K562 (cell line): Measurements from ENCODE around the gene RPL38. TPM values are rescaled to one million over a fixed set of nuclear protein-coding genes. Genes with fewer than 3 reads are reported as not detected.
A peak's percentile ranks its signal among the peaks of the same experiment; 100 is the strongest.

Experiments
- CBFB ChIP-seq: sonication (generic); formaldehyde crosslinking; IDR thresholded peaks from 2 replicates; pipeline ENCODE4 v1.4.0; 2020; ENCODE audit warnings: mild to moderate bottlenecking, missing genetic modification reagents
- CTCF ChIP-seq, 3 experiments: IDR thresholded peaks in 2 of 3; conservative IDR thresholded peaks in 1 of 3; 2 replicates each; pipeline ENCODE4 v1.5.1; 2011 to 2012; ENCODE audit warnings: low read length in 3 of 3, mild to moderate bottlenecking in 3 of 3, control low read depth in 2 of 3, improper control_type of control experiment in 1 of 3, inconsistent platforms in 1 of 3, low read depth in 1 of 3, mixed read lengths in 1 of 3, moderate library complexity in 1 of 3; ENCODE audit not compliant: insufficient read depth in 2 of 3
- EZH2 ChIP-seq: IDR thresholded peaks from 2 replicates; pipeline ENCODE4 v1.6.1; 2012; ENCODE audit warnings: low read depth, mild to moderate bottlenecking, inconsistent platforms, low read length, borderline replicate concordance
- HDAC8 ChIP-seq: fragments of 450-650 bp; IDR thresholded peaks from 2 replicates; pipeline ENCODE4 v1.6.1; 2016; ENCODE audit warnings: mild to moderate bottlenecking, missing genetic modification characterization, moderate library complexity, missing compliant biosample characterization
- NKRF ChIP-seq: fragments of 450-650 bp; IDR thresholded peaks from 2 replicates; pipeline ENCODE4 v1.6.1; 2016; ENCODE audit warnings: borderline replicate concordance
- PURB ChIP-seq: sonication (generic); formaldehyde crosslinking; IDR thresholded peaks from 2 replicates; pipeline ENCODE4 v1.9.0; 2021; ENCODE audit warnings: low read depth, mild to moderate bottlenecking, missing genetic modification reagents
- RBM25 ChIP-seq: fragments of 200-400 bp; formaldehyde crosslinking; IDR thresholded peaks from 2 replicates; pipeline ENCODE4 v1.6.1; 2018; ENCODE audit warnings: low read length, low read depth, moderate library complexity; ENCODE audit not compliant: severe bottlenecking
- SMARCE1 ChIP-seq: fragments of 450-650 bp; IDR thresholded peaks from 2 replicates; pipeline ENCODE4 v1.7.1; 2016; ENCODE audit warnings: mild to moderate bottlenecking
- VEZF1 ChIP-seq: fragments of 200-800 bp; sonication (Bioruptor generic); IDR thresholded peaks from 2 replicates; pipeline ENCODE4 v1.6.1; 2017; ENCODE audit warnings: missing genetic modification characterization, missing compliant biosample characterization
- YBX1 ChIP-seq: fragments of 450-650 bp; IDR thresholded peaks from 2 replicates; pipeline ENCODE4 v1.7.1; 2016; ENCODE audit warnings: mild to moderate bottlenecking
- ZFPM2 ChIP-seq: fragments of 250-450 bp; sonication (Bioruptor Pico); IDR thresholded peaks from 2 replicates; pipeline ENCODE4 v1.5.1; 2022; ENCODE audit warnings: mild to moderate bottlenecking
- ZNF140 ChIP-seq: fragments of 250-450 bp; sonication (Bioruptor Pico); IDR thresholded peaks from 2 replicates; pipeline ENCODE4 v1.8.0; 2021; ENCODE audit warnings: moderate library complexity, mild to moderate bottlenecking, inconsistent platforms
- ZNF518B ChIP-seq: fragments of 250-450 bp; sonication (Bioruptor Pico); IDR thresholded peaks from 2 replicates; pipeline ENCODE4 v1.5.0; 2021; ENCODE audit warnings: mild to moderate bottlenecking, moderate library complexity
- ZNF639 ChIP-seq, 2 experiments: fragments of 200-800 bp in 1 of 2; sonication (Bioruptor generic) in 1 of 2; sonication (generic) in 1 of 2; formaldehyde crosslinking in 1 of 2; IDR thresholded peaks in 1 of 2; conservative IDR thresholded peaks in 1 of 2; 2 replicates each; pipeline versions ENCODE4 v1.5.0 to v1.6.1; 2016 to 2020; ENCODE audit warnings: missing compliant biosample characterization in 1 of 2, missing genetic modification characterization in 1 of 2, missing genetic modification reagents in 1 of 2
- ZNF766 ChIP-seq: fragments of 200-800 bp; sonication (Bioruptor generic); conservative IDR thresholded peaks from 2 replicates; pipeline ENCODE4 v1.6.1; 2016; ENCODE audit warnings: missing genetic modification characterization, missing compliant biosample characterization
- ZSCAN29 ChIP-seq: fragments of 450-650 bp; IDR thresholded peaks from 2 replicates; pipeline ENCODE4 v1.6.1; 2017
- polyA plus RNA-seq, 8 experiments: library from polyadenylated mRNA; depleted of rRNA in 4 of 8; stranded (reverse) in 5 of 8; unstranded in 3 of 8; fragments of >200 nt; fragmentation: Nextera tagmentation in 2 of 8; fragmentation: Illumina TruSeq in 1 of 8; extraction: Ambion mirVana in 2 of 8; extraction: Trizol in 1 of 8; gene quantifications; 2 replicates each; pipeline versions ENCODE4 v1.2.1 to v1.2.3, GENCODE V29; 2011 to 2014; ENCODE audit warnings: inconsistent platforms in 1 of 8, missing spikeins in 1 of 8
- total RNA-seq, 7 experiments: library from RNA; depleted of rRNA in 6 of 7; stranded (reverse); fragments of >200 nt in 6 of 7; fragmentation: Illumina TruSeq in 2 of 7; extraction: Trizol in 2 of 7; gene quantifications; 2 replicates each; pipeline versions ENCODE4 v1.2.1 to v1.2.3, GENCODE V29; 2011 to 2021; ENCODE audit warnings: low replicate concordance in 1 of 7

RPL38 gene
- total and polyA plus RNA-seq, 9 of the 15 experiments (the other 6 are each of a cell fraction or from before 2014, with no cell fraction given) = 1,224 to 3,864 (median 1,939) TPM

- TF ChIP-seq VEZF1 (CRISPR knock-in tag) (peak; percentile 97), NKRF (no peak), YBX1 (no peak), ZNF639 (CRISPR knock-in tag; conservative IDR thresholded peaks at IDR 0.05 in 1 of 2, IDR thresholded peaks at IDR 0.05 in 1 of 2) (no peak), EZH2 (no peak), ZFPM2 (CRISPR knock-in tag) (no peak), SMARCE1 (no peak), PURB (CRISPR knock-in tag) (no peak), ZNF518B (CRISPR knock-in tag) (no peak), HDAC8 (tag) (no peak), ZNF766 (CRISPR knock-in tag) (no peak), ZSCAN29 (no peak), ZNF140 (CRISPR knock-in tag) (no peak), CBFB (no peak), RBM25 (peak; percentile 35), CTCF (IDR thresholded peaks at IDR 0.05 in 2 of 3, conservative IDR thresholded peaks at IDR 0.05 in 1 of 3; ENCODE audit: insufficient read depth in 2 of 3, low read depth in 1 of 3, low read length in 3 of 3) (peak; percentile 27 to 53 (median 47); a peak in 5 of 6 replicates)
Measured at GRCh38 chr17:74212913-74213791, 9.7 kb downstream of the RPL38 start, which contains the start of gene TTYH2 (continued).
